Activated T-cell treated with anti-CD3 and anti-CD28 coated beads, Interleukin-2, amount 50 U/mL, for 72 hours (primary cell): ENCODE measurements around the gene OR2A14. TPM values are rescaled to one million over a fixed set of nuclear protein-coding genes. Genes with fewer than 3 reads are reported as not detected.
"Not testable (repeated sequence)": the region's sequence is repeated elsewhere in the genome, so short reads cannot be mapped to it uniquely, and the experiment has no call there.

Source experiments
- ATAC-seq, 2 donors: fragments of 150-1000 bp; cut with Tn5 transposase; replicated peaks in 1 of 2; 2 replicates each; pipeline ENCODE4 v1.10.0; 2021; ENCODE audit warnings: moderate library complexity in 2 of 2, mild to moderate bottlenecking in 1 of 2
- DNase-seq, 2 donors: peaks; one replicate each; pipeline ENCODE4 v3.0.0; 2021 to 2022; ENCODE audit warnings: mixed read lengths in 1 of 2
- H3K27ac Mint-ChIP-seq: one replicate; pipeline ENCODE4 v1.8.0; 2022; ENCODE audit warnings: mild to moderate bottlenecking, moderate library complexity, mixed read lengths
- H3K27me3 Mint-ChIP-seq: one replicate; pipeline ENCODE4 v1.8.0; 2022; ENCODE audit warnings: low read depth, mixed read lengths
- H3K36me3 Mint-ChIP-seq, 2 donors: one replicate each; pipeline ENCODE4 v1.8.0; 2022; ENCODE audit warnings: mixed read lengths in 2 of 2, mild to moderate bottlenecking in 1 of 2; ENCODE audit not compliant: insufficient read depth in 2 of 2
- H3K4me1 Mint-ChIP-seq: one replicate; pipeline ENCODE4 v1.8.0; 2022; ENCODE audit warnings: low read depth, mixed read lengths
- H3K4me3 Mint-ChIP-seq, 2 donors: one replicate each; pipeline ENCODE4 v1.8.0; 2022; ENCODE audit warnings: mild to moderate bottlenecking in 2 of 2, mixed read lengths in 2 of 2, moderate library complexity in 2 of 2
- H3K9me3 Mint-ChIP-seq, 2 donors: one replicate each; pipeline ENCODE4 v1.8.0; 2022; ENCODE audit warnings: mixed read lengths in 2 of 2
- total RNA-seq, 2 donors: library from RNA; stranded (reverse); gene quantifications; one replicate each; pipeline ENCODE4 v1.2.3, GENCODE V29; 2022

Gene OR2A14
- total RNA-seq, 2 donors from 2014 or later: not detected

- Mint-ChIP-seq H3K9me3 (no peaks in the 10 kb centered on the region), H3K36me3 (no peaks in the 10 kb centered on the region)
- ATAC-seq: peak; percentile 99 to 100
These were observed 4.8 kb downstream of the OR2A14 start for GRCh38 chr7:144127714-144128334.

GRCh38 chr7:144129601-144130000 lies 6.6 kb downstream of the OR2A14 start:
- not testable (repeated sequence) for H3K27me3 Mint-ChIP-seq, H3K9me3 Mint-ChIP-seq, DNase-seq, H3K4me1 Mint-ChIP-seq, H3K36me3 Mint-ChIP-seq, ATAC-seq, H3K4me3 Mint-ChIP-seq, H3K27ac Mint-ChIP-seq

More at GRCh38 chr7:144127714-144128334, 4.8 kb downstream of the OR2A14 start:
- peaks cover 7% of the 10 kb centered on the region for H3K27me3 Mint-ChIP-seq
- DNase-seq: peak; percentile 91
- H3K4me1 Mint-ChIP-seq: no peaks in the 10 kb centered on the region
- no peak overlapping the region for H3K27ac Mint-ChIP-seq
- no peak overlapping the region for H3K4me3 Mint-ChIP-seq

- H3K27ac Mint-ChIP-seq: no peak overlapping the region
- peaks cover 7% of the 10 kb centered on the region for H3K27me3 Mint-ChIP-seq
- H3K9me3 Mint-ChIP-seq: no peaks in the 10 kb centered on the region
- no peak for DNase-seq
- no peaks in the 10 kb centered on the region for H3K36me3 Mint-ChIP-seq
- no peak for ATAC-seq
- H3K4me3 Mint-ChIP-seq: no peak overlapping the region
- no peaks in the 10 kb centered on the region for H3K4me1 Mint-ChIP-seq
These were observed 7.8 kb downstream of the OR2A14 start for GRCh38 chr7:144130730-144131129.

- H3K27ac Mint-ChIP-seq: no peak overlapping the region
- no peaks in the 10 kb centered on the region for H3K4me1 Mint-ChIP-seq
- H3K4me3 Mint-ChIP-seq: no peak overlapping the region
- ATAC-seq (no peak), DNase-seq (no peak)
- no peaks in the 10 kb centered on the region for H3K36me3 Mint-ChIP-seq
- H3K27me3 Mint-ChIP-seq: peaks cover 7% of the 10 kb centered on the region
- H3K9me3 Mint-ChIP-seq: no peaks in the 10 kb centered on the region
These were observed 9.3 kb downstream of the OR2A14 start for GRCh38 chr7:144132262-144132661.

GRCh38 chr7:144133307-144133706 lies 10.3 kb downstream of the OR2A14 start:
- peaks cover 7% of the 10 kb centered on the region for H3K27me3 Mint-ChIP-seq
- H3K4me1 Mint-ChIP-seq: no peaks in the 10 kb centered on the region
- ATAC-seq: no peak
- DNase-seq: no peak
- H3K36me3 Mint-ChIP-seq: no peaks in the 10 kb centered on the region
- H3K4me3 Mint-ChIP-seq: no peak overlapping the region
- H3K27ac Mint-ChIP-seq: no peak overlapping the region
- H3K9me3 Mint-ChIP-seq: no peaks in the 10 kb centered on the region

GRCh38 chr7:144134116-144134515 lies 11.1 kb downstream of the OR2A14 start:
- ATAC-seq: no peak
- Mint-ChIP-seq H3K4me3 (no peak overlapping the region), H3K9me3 (no peaks in the 10 kb centered on the region), H3K27ac (no peak overlapping the region), H3K27me3 (peaks cover 7% of the 10 kb centered on the region), H3K4me1 (no peaks in the 10 kb centered on the region), H3K36me3 (no peaks in the 10 kb centered on the region)
- DNase-seq: no peak

GRCh38 chr7:144137501-144137900 lies 14.5 kb downstream of the OR2A14 start:
- Mint-ChIP-seq H3K27ac (no peak overlapping the region), H3K4me1 (no peaks in the 10 kb centered on the region), H3K36me3 (no peaks in the 10 kb centered on the region), H3K4me3 (no peak overlapping the region), H3K9me3 (no peaks in the 10 kb centered on the region), H3K27me3 (no peaks in the 10 kb centered on the region)
- no peak for DNase-seq
- no peak for ATAC-seq

- H3K27ac Mint-ChIP-seq: no peak overlapping the region
- no peaks in the 10 kb centered on the region for H3K27me3 Mint-ChIP-seq
- H3K4me3 Mint-ChIP-seq: no peak overlapping the region
- H3K9me3 Mint-ChIP-seq: peaks cover 0 to 3% of the 10 kb centered on the region in 2 donors
- H3K36me3 Mint-ChIP-seq: no peaks in the 10 kb centered on the region
- DNase-seq (no peak), ATAC-seq (no peak)
- H3K4me1 Mint-ChIP-seq: no peaks in the 10 kb centered on the region
These were observed 19.2 kb downstream of the OR2A14 start for GRCh38 chr7:144142187-144142586.

GRCh38 chr7:144144426-144144825 lies 21.4 kb downstream of the OR2A14 start:
- Mint-ChIP-seq H3K4me1 (no peaks in the 10 kb centered on the region), H3K27ac (no peak overlapping the region), H3K9me3 (peaks cover 14 to 15% of the 10 kb centered on the region in 2 donors), H3K27me3 (no peaks in the 10 kb centered on the region), H3K4me3 (no peak overlapping the region), H3K36me3 (peaks cover 7 to 8% of the 10 kb centered on the region in 2 donors)
- ATAC-seq (no peak), DNase-seq (no peak)

GRCh38 chr7:144148224-144148827 lies 25.4 kb downstream of the OR2A14 start:
- DNase-seq: no peak
- H3K4me1 Mint-ChIP-seq: no peaks in the 10 kb centered on the region

GRCh38 chr7:144158861-144159260 lies 35.9 kb downstream of the OR2A14 start:
- no peaks in the 10 kb centered on the region for H3K9me3 Mint-ChIP-seq
- H3K4me3 Mint-ChIP-seq: no peak overlapping the region
- no peak overlapping the region for H3K27ac Mint-ChIP-seq
- ATAC-seq (no peak), DNase-seq (no peak)
- peaks cover 4% of the 10 kb centered on the region for H3K27me3 Mint-ChIP-seq
- no peaks in the 10 kb centered on the region for H3K4me1 Mint-ChIP-seq
- no peaks in the 10 kb centered on the region for H3K36me3 Mint-ChIP-seq

More at GRCh38 chr7:144148224-144148827, 25.4 kb downstream of the OR2A14 start:
- Mint-ChIP-seq H3K36me3 (peaks cover 8 to 9% of the 10 kb centered on the region in 2 donors), H3K4me3 (no peak overlapping the region), H3K27ac (no peak overlapping the region), H3K9me3 (peaks cover 15 to 16% of the 10 kb centered on the region in 2 donors), H3K27me3 (no peaks in the 10 kb centered on the region)
- ATAC-seq: no peak

GRCh38 chr7:144164784-144165183 lies 41.8 kb downstream of the OR2A14 start:
- Mint-ChIP-seq H3K4me3 (no peak overlapping the region), H3K9me3 (no peaks in the 10 kb centered on the region), H3K4me1 (no peaks in the 10 kb centered on the region), H3K27me3 (peaks cover 10% of the 10 kb centered on the region), H3K27ac (no peak overlapping the region), H3K36me3 (peaks cover 0 to 2% of the 10 kb centered on the region in 2 donors)
- ATAC-seq (no peak), DNase-seq (no peak)

- not testable (repeated sequence) for H3K9me3 Mint-ChIP-seq, H3K27ac Mint-ChIP-seq, H3K4me3 Mint-ChIP-seq, H3K4me1 Mint-ChIP-seq, H3K27me3 Mint-ChIP-seq, DNase-seq, ATAC-seq, H3K36me3 Mint-ChIP-seq
These were observed 48.8 kb downstream of the OR2A14 start for GRCh38 chr7:144171594-144172350.
